ENCODE data around the gene NUP98.

DNA sequence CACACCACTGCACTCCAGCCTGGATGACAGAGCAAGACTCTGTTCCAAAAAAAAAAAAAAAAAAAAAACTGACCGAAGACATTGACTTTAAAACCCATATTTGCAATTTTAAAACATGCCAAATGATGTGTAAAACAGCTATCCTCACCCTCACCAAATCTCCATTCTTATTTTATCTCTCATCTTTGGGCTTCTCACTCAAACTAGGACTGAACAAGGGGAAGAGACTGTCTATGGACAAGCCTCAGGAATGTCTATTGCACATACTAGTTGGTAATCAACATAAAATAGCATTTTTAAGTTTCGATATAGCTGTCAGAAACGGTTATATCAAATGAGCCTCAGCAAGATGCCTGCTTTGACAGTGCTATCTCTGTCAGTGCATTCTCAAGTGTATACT lies 118.3 kb downstream of the NUP98 start:
- TF ChIP-seq CTCF (conservative IDR thresholded peaks at IDR 0.05; ENCODE audit: low read depth, low read length) = no peak
- TF ChIP-seq EZH2 (IDR thresholded peaks at IDR 0.05; ENCODE audit: borderline replicate concordance, low read depth, low read length, poor library complexity, severe bottlenecking) = no peak

All from A673 (cell line).